Measurements from ENCODE around the gene POLD4.
"Not testable (repeated sequence)": the region's sequence is repeated elsewhere in the genome, so short reads cannot be mapped to it uniquely, and the experiment has no call there.

POLD4 gene

GRCh38 chr11:67353317-67354074 is at the start of gene POLD4:
Gene POLD4 (minus strand): TSS chr11:67353546. CDS start chr11:67353399, 147 bp downstream.
- peak; percentile 99 for DNase-seq (ENCODE audit: low spot score)
- TF ChIP-seq CTCF (IDR thresholded peaks at IDR 0.05; ENCODE audit: borderline replicate concordance, control extremely low read depth, extremely low read depth, insufficient read depth, missing control alignments) = no peak
- in situ Hi-C loops (cut with MboI; ENCODE audit: low sequenced_read_pairs, unreplicated experiment) = no loop called here

GRCh38 chr11:67403085-67403484 is 49.7 kb upstream of the POLD4 start:
- DNase-seq (ENCODE audit: low spot score) = not testable (repeated sequence)

GRCh38 chr11:67402192-67402839 is 49.0 kb upstream of the POLD4 start:
- in situ Hi-C loops (cut with MboI; ENCODE audit: low sequenced_read_pairs, unreplicated experiment); DNase-seq (ENCODE audit: low spot score): not testable (repeated sequence)

More at GRCh38 chr11:67403085-67403484, 49.7 kb upstream of the POLD4 start:
- in situ Hi-C loops (cut with MboI; ENCODE audit: low sequenced_read_pairs, unreplicated experiment) = not testable (repeated sequence)

- in situ Hi-C loops (cut with MboI; ENCODE audit: low sequenced_read_pairs, unreplicated experiment) = no loop called here
- peak; percentile 65 for TF ChIP-seq CTCF (IDR thresholded peaks at IDR 0.05; ENCODE audit: borderline replicate concordance, control extremely low read depth, extremely low read depth, insufficient read depth, missing control alignments)
- peak; percentile 99 for DNase-seq (ENCODE audit: low spot score)
Observed at GRCh38 chr11:67401495-67402191, 48.3 kb upstream of the POLD4 start, which contains the start of gene PPP1CA. Gene PPP1CA (minus strand): TSS chr11:67401858. CDS start chr11:67401782, 76 bp downstream.

- in situ Hi-C loops (cut with MboI; ENCODE audit: low sequenced_read_pairs, unreplicated experiment) = no loop called here
- DNase-seq (ENCODE audit: low spot score) = no peak
- no peak for TF ChIP-seq CTCF (IDR thresholded peaks at IDR 0.05; ENCODE audit: borderline replicate concordance, control extremely low read depth, extremely low read depth, insufficient read depth, missing control alignments)
Observed at GRCh38 chr11:67400942-67401494, 47.7 kb upstream of the POLD4 start.

GRCh38 chr11:67400251-67400941 is 47.0 kb upstream of the POLD4 start:
- TF ChIP-seq CTCF (IDR thresholded peaks at IDR 0.05; ENCODE audit: borderline replicate concordance, control extremely low read depth, extremely low read depth, insufficient read depth, missing control alignments) = no peak
- DNase-seq (ENCODE audit: low spot score) = no peak
- in situ Hi-C loops (cut with MboI; ENCODE audit: low sequenced_read_pairs, unreplicated experiment) = no loop called here
